ENCODE results near the gene ZFYVE28.
"Not testable (repeated sequence)": the region's sequence is repeated elsewhere in the genome, so short reads cannot be mapped to it uniquely, and the experiment has no call there.

Gene ZFYVE28

DNA sequence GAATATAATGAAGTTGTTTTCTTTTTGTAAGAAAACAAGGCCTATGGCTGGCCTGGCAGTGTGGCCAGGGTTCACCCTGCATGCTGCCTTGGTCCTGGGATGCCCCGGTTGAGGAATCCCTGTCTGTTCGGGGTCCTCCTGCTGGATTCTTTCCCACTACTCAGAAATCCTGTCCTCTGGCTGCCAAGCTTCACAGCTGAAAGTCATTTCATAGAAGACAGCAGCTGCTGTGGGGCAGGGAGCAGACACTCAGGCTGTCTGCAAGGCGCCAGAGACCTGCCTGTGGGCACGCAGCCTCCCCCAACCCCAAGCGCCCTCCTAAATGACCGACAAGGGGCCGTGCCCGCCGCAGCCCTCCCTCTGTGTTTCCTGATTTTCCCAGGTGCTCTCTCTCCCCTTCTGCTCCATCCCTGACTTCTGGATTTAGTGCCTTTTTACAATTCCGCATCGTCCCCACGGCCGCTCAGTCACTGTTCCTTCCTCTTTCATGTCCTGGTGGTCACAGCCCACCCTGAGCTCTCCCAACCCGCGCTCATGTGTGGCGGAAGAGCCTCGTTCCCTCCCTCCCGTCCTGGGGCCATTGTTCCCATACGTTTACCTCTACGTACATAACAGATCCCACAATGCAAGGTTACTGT lies 27.5 kb downstream of the ZFYVE28 start:
- no peak for DNase-seq (ENCODE audit: low read depth in 2 of 2)

DNA sequence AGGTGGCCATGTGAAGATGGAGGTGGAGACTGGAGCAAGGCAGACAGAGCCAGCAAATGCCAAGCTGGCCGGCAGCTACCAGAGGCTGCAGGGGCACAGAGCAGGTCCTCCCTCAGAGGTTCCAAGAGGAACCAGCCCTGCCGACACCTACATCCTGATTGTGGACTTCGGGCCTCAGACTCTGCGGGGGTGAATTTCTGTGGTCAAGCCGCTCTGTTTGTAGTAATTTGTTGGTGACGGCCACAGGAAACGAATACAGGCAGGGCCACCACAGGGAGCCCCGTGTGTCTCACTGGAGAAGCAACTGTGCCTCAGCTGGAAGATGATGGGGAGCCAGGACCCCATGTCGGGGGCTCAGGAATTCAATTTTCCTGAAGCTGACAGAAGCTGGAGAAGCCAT lies 28.3 kb downstream of the ZFYVE28 start:
- no peak for DNase-seq (ENCODE audit: low read depth in 2 of 2)

DNA sequence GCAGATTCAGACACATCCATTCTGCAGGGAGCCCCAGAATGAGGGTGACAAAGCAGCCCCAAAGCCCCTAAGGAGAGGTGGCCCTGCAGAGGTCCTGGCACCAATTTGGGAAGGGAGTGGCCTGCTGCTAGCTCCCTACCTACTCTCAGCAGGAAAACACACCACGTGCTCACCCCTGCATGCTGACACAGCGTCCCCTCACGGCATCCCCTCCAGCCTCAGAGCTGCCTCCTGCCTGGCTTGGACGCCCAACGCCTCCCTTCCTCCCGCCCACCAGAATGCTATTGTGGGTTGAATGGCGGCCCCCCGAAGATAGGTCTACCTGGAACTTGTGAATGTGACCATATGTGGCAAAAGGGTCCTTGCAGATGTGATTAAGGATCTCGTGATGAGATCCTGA lies 28.8 kb downstream of the ZFYVE28 start:
- no peak for DNase-seq (ENCODE audit: low read depth in 2 of 2)

DNA sequence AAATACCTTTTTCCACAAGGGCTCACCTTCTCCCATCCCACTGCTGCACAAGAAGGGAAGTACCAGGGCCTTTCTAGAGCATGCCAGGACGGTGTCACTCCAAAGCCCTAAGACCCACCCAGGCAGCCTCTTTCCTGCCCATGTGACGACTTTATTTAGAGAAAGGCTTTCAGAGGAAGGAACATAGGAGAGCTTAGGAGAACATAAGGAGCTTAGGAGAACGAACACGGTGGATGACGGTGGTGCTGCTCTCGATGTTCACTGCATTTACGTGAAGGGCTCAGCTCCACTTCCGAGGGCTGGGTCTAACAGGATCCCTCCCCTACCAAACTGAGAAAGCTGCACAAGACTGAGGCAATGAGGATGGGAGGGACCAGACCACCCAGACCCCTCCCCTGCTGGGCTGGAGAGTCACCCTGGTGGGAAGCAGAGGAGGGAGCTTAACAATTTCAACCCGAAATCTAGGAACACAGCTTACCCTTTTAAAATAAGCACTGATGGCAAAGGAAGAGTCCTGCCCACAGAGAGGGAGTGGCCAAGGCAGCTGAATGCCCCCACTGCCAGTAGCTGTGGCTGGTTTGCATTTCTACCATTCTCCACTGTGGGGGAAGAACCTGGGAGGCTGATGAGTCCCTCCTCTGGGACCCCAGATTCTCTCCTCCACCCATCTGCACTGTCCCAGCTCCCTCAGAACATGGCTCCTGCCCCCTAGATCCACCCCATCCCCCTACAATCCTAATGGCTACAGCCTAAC lies 29.8 kb downstream of the ZFYVE28 start:
- no peak for DNase-seq (ENCODE audit: low read depth in 2 of 2)

DNA sequence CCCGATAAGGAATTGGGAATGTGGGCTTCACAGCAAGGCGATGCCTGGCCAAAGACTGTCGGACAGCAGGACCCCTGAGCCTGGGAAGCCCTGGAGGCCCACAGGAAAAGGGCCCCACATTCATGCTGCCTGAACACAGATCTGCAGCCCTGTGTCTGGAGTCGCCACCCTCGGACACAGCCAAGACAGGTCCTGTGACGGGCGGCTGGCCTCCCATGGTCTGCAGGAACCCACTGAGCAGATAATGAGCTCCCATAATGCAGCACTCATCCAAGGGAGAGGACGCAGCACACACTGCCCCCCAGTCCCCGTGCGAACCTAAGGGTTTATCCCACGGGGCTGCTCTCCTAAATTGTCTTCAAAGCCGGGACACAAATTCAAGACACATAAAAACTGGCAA lies 30.6 kb downstream of the ZFYVE28 start:
- DNase-seq (ENCODE audit: low read depth in 2 of 2): no peak

DNA sequence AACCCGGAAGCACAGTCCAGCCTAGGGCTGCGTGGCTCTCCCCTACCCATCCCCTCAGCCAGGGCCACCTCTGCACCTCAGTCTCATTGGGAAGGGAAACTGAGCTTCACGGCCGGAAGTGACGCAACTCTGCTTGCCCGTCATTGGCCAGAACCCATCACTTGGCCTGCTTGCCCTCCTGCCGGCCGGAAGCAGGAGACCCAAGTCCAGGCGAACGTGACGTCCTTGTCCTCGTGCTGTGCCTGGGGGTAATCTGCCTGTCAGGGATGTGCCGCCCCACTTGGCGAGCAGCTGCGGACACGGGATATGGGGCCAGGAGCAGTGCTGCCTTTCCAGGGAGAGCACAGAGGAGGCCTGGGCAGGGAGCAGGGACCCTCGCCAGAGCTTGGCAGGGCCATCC lies 31.2 kb downstream of the ZFYVE28 start:
- no peak for DNase-seq (ENCODE audit: low read depth in 2 of 2)

DNA sequence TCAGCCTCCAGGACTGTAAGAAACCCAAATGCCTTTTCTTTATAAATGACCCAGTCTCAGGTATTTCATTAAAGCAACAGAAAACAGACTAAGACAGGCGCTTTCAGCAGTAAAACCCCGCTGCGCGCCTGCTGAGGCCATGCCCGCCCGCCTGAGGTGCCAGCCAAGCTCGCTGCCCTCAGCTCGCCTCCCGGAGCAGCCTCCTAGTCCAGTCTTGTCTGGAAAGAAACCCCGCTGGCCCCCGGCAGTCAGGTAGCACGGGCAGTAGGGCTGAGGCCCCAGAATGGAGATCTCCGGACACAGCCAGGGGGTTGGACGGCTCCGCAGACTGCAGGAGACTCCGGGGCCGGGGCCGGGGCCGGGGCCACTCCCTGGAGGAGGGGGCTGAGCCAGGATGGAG lies 31.7 kb downstream of the ZFYVE28 start:
- no peak for DNase-seq (ENCODE audit: low read depth in 2 of 2)

DNA sequence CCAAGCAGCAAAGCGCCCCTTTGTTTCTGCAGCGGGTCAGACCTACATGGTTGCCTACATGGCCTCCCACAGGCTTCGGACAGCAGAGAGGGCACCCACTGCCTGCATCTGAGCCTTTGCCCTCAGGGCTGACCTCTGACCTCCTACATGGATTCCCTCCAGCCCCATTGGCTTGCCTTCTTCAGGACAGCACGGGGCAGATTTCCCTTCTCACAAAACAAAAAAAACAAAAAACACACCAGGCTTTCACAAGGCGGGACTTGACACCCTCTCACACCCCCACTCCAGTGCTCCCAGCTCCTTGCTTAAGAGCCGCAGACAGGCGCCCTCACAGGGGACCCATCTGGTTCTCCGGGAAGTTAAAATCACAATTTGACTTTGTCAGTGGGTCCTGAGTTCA lies 32.9 kb downstream of the ZFYVE28 start:
- DNase-seq (ENCODE audit: low read depth in 2 of 2): no peak

DNA sequence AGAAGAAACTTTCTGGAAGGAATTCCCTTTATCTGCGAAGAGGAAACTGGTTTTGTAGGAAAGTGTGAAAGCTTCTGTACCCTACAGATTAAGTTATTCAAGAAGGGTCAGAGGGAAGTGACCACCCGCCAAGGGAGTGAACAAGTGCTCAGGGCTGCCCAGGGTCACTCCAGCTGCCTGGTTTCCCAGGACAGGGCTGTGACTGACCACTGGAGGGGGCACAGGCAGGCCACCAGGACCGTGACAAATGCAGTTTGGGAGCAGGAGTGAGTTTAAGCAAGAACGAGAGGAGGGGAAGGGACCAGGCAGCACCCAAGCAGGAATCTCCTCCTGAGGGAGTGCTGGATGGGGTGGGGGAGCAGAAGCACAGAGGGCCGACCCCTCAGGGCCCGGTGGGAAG lies 34.2 kb downstream of the ZFYVE28 start:
- DNase-seq (ENCODE audit: low read depth in 2 of 2): no peak

DNA sequence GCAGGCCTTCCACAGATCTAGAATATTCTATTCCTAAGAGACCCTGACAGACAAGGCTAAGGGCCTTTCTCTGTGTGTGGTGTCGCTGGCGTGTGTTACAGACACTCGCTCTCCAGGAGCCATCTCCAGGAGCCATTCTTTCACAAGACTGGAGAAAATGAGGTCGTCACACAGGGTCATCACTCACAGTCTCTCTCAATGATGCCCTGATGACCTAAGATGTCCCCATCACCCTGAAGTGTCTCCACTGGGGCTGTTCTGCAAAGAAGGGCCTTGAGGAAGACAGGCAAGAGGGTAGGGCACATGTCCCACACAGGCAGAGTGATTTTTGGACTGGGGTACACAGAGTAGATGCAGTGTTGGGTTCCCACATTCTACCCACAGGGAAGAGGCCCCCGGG lies 34.7 kb downstream of the ZFYVE28 start:
- DNase-seq (ENCODE audit: low read depth in 2 of 2): no peak

DNA sequence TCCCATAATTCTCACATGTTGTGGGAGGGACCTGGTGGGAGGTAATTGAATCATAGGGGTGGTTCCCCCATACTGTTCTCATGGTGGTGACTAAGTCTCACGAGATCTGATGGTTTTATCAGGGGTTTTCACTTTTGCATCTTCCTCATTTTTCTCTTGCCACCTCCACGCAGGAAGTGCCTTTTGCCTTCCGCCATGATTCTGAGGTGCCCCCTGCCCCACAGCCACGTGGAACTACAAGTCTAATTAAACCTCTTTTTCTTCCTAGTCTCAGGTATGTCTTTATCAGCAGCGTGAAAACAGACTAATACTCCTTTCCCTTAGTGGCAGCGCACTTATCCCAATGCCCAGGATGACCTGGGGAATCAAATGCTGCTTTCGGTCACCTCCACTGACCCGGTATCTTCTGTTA lies 35.2 kb downstream of the ZFYVE28 start:
- not testable (repeated sequence) for DNase-seq (ENCODE audit: low read depth in 2 of 2)

DNA sequence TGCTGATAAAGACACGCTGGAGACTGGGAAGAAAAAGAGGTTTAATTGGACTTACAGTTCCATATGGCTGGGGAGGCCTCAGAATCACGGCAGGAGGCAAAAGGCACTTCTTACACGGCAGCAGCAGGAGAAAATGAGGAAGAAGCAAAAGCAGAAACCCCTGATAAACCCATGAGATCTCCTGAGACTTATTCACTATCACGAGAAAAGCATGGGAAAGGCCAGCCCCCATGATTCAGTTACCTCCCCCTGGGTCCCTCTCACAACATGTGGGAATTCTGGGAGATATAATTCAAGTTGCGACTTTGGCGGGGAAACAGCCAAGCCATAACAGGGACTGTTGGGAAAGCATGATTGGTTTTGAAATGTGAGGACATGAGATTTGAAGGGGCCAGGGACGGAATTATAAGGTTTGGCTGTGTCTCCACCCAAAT lies 35.7 kb downstream of the ZFYVE28 start:
- DNase-seq (ENCODE audit: low read depth in 2 of 2): not testable (repeated sequence)

DNA sequence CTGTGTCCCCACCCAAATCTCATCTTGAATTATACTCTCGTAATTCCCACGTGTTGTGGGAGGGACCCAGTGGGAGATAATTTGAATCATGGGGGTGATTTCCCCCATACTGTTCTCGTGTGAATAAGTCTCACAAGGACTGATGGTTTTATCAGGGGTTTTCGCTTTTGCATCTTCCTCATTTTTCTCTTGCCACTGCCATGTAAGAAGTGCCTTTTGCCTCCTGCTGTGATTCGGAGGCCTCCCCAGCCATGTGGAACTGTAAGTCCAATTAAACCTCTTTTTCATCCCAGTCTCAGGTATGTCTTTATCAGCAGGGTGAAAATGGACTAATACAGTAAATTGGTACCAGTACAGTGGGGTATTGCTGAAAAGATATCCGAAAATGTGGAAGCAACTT lies 37.9 kb downstream of the ZFYVE28 start:
- not testable (repeated sequence) for DNase-seq (ENCODE audit: low read depth in 2 of 2)

DNA sequence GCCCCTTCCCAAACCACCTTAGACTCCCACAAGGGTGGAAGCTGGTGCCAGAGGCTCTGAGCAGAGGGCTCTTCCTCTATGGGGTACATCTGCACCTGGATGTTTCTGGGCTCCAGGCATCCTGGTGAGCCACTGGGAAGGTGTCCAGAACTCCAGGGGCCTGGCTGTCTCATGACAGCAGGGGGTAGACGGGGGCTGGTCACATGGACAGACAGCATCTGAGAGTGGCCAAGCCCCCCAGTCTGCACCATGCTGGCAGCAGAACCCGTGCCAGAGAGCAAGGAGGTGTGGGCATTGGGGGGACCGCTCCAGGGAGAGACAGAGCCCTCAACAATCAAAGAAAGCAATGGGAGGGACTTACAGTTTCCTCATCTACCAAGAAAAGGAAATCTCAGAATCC lies 39.5 kb downstream of the ZFYVE28 start:
- DNase-seq (ENCODE audit: low read depth in 2 of 2): no peak

DNA sequence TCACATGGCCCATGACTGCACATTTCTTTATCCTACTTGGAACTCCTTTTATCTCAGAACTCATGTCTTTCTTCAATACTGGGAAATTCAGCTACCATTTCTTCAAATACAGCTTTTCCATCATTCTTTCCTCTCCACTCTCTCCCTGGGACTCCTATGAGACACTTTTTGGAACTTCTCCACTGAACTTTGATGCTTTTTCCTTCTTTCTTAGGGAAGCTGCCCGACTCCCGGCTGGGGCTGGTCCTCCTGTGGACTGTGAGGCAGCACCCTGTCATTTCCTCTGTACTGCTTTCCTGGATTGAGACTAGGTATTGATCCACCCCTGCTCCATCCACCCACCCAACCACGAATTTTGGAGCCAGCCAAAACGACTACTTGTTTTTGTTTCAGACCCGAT lies 40.0 kb downstream of the ZFYVE28 start:
- DNase-seq (ENCODE audit: low read depth in 2 of 2): no peak

DNA sequence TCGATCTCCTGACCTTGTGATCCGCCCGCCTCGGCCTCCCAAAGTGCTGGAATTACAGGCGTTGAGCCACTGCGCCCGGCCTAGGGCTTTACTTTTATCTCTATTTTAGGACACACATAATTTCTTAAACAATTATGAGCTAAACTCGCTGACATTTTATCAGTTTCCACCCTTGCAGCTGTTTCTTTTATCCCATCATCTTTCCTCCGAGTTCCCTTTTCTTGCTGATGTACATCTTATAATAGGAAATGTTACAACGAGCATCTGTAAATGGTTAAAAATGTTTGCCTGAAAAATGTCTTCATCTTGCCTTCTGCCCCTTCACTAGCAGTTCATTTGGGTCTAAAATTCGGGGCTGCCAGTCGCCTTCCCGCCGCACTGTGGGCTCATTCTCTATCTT lies 41.2 kb downstream of the ZFYVE28 start:
- no peak for DNase-seq (ENCODE audit: low read depth in 2 of 2)

DNA sequence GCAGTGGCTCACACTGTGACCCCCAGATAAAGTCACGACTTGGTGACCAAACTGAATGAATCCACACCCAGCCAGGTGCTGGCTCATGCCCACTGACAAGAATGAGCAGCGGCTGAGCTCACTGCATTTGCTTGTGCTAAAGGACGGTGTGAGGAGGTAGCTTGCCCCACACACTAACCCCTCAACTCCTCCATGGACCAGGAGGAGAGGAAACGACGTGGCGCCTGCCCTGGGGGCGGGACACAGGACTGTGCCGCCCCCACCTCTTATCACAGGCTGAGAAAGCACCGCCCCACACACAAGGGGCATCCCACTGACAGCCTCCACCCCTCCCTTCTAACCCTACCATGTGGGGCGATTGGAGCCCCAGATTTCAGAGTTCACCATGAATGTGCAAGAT lies 43.0 kb downstream of the ZFYVE28 start:
- DNase-seq (ENCODE audit: low read depth in 2 of 2): no peak

DNA sequence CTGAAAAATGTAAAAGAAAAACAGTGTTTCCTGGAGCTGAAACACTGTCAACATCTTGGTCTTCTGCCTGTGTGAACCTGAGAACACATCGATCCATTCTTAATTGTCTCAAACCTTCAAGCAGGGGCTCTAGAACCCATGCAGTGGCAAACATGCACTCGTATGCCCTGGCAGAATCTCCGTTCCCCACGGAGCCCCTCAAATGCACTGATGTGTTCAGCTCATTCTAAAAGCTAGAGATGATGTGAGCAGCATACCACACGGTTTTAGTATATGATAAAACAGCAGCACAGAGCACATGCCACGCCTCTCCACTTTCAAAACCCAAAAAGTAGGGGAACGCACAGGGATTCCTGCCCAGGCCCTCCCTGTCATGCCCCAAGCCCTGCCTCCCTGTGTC lies 44.9 kb downstream of the ZFYVE28 start:
- DNase-seq (ENCODE audit: low read depth in 2 of 2): no peak

DNA sequence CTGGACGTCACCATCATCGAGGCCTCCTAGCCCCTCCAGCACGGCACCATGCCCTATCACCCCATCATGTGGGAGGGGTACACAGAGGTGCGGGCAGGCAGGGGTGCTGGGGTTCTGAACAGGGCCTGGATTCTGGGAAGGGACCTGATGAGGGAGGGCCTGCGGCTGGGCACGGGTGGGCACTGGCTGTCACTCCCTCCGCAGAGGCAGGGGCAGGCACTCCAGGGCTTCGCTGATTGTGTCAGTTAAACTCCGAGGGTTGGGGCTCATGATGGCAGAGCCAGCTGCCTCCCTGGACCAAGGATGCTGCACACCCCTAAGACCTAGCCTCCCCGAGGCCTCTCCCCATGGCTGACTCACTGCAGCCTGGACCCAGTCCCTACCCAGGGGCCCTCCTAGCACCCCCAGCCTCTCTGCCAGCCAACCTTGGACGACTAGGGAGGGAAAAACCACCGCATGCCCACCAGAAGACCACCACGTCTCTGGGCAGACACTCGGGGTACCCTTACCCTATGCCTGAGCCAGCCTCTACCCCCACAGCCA lies 45.9 kb downstream of the ZFYVE28 start:
- DNase-seq (ENCODE audit: low read depth in 2 of 2): no peak

DNA sequence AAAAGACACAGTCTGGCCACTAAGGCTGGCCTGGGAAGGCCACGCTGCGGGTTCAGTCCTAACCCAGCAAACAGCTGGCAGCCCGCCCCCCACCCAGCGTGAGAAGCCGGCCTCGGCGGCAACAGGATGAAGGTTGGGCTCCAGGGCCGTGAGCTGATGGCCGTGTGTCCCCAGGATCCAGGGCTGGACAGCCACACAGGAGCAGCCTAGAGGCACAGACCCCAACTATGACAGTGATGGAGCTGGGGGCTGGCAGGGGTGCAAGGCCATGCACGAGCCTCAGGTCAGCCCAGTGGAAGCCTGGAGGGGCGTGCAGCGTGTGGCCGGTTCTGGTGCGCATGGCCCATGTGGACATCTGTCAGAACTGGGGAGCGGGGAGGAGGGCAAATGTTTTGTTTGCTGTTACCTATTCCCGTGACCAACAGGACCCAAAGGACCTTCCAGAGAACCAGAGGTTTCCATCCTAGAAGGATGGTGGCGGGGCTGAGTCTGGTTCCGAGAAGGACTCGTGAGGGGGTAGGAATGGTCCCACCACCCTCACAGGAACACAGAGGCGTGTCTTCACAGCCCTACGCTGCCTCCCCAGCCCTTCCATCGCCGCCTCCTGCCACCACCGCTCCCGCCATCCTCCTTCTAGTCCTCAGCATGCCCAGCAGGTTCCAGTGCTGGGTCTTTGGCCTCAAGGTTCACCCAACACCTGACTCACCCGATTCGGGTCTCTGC lies 46.5 kb downstream of the ZFYVE28 start:
- DNase-seq (ENCODE audit: low read depth in 2 of 2): no peak

DNA sequence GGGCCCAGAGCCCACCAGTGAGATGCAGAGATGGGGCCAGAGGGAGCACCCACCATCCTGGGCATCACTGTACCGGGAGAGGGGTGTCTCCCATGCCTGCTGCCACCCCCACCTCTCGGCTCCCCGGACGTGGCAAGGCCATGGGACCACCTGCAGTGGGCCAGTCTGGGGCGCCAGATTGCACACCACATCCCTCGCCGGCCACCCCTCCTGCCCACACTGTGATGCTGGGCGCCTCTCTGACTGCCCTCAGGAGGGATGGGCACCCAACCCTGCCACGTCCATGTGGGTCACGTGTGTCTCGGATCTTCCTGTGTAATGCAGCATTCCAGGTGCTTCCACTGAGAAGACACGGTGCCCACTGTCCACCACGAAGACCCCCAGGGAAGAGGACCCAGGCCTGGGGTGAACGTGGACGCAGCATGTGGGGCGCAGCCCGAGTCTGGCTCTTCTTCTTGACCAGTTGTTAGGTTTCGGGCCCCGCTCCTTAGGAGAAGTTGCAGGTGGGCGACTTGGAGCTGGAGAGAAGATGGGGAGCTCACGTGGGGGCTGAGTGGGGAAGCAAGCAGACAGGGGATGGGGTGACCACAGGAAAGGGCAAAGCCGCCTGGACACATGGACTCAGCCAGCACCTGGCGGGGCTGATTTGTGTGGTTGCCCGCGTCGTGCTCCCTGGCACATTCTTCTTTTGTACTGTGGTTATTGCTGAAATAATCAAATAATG lies 47.7 kb downstream of the ZFYVE28 start:
- DNase-seq (ENCODE audit: low read depth in 2 of 2): no peak
